A549 (cell line): ENCODE results near the gene IER5L.
"Not testable (repeated sequence)": the region's sequence is repeated elsewhere in the genome, so short reads cannot be mapped to it uniquely, and the experiment has no call there.

Experiments used
- EP300 ChIP-seq, 2 experiments: fragments of >200 bp; sonication (Bioruptor Twin); formaldehyde crosslinking; IDR thresholded peaks; 2 replicates in 1 of 2; 3 replicates in 1 of 2; pipeline ENCODE4 v1.6.1; 2016 to 2017
- MAZ ChIP-seq: fragments of 150-350 bp; IDR thresholded peaks from 2 replicates; pipeline ENCODE4 v1.6.1; 2014; ENCODE audit warnings: antibody characterized with exemption, low read depth, low read length, borderline replicate concordance
- NFE2L2 ChIP-seq: fragments of 150-350 bp; conservative IDR thresholded peaks from 2 replicates; pipeline ENCODE4 v1.6.1; 2014; ENCODE audit warnings: low read length
- NPAS2 ChIP-seq: fragments of 250-450 bp; sonication (Bioruptor Pico); IDR thresholded peaks from 2 replicates; pipeline ENCODE4 v1.8.0; 2022; ENCODE audit warnings: mild to moderate bottlenecking, moderate library complexity, borderline replicate concordance
- SREBF2 ChIP-seq: fragments of 450-650 bp; IDR thresholded peaks from 2 replicates; pipeline ENCODE4 v1.6.1; 2014; ENCODE audit warnings: mild to moderate bottlenecking, moderate library complexity

DNA sequence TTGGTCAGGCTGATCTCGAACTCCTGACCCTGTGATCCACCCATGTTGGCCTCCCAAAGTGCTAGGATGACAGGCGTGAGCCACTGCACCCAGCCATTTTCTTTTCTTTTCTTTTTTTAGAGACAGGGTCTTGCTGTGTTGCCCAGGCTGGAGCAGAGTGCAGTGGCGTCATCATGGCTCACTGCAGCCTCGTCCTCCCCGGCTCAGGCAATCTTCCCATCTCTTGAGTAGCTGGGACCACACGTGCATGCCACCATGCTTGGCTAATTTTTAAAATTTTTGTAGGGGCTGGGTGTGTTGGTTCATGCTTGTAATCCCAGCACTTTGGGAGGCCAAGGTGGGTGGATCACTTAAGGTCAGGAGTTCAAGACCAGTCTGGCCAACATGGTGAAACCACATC is 19.0 kb upstream of the IER5L start:
- not testable (repeated sequence) for TF ChIP-seq NPAS2; EP300 (IDR thresholded peaks at IDR 0.05); SREBF2; NFE2L2; MAZ
